ENCODE data around the gene ZNF593OS. TPM values are rescaled to one million over a fixed set of nuclear protein-coding genes. Genes with fewer than 3 reads are reported as not detected.

Gene ZNF593OS
- total and polyA plus RNA-seq, 10 of the 15 experiments (the other 5 are each of a cell fraction or from before 2014, with no cell fraction given): 0.16 to 1.7 (median 0.59) TPM; not detected in 6

GRCh38 chr1:26191739-26192138, 20.1 kb upstream of the ZNF593OS start (continued):
- TF ChIP-seq, protein P1, sequence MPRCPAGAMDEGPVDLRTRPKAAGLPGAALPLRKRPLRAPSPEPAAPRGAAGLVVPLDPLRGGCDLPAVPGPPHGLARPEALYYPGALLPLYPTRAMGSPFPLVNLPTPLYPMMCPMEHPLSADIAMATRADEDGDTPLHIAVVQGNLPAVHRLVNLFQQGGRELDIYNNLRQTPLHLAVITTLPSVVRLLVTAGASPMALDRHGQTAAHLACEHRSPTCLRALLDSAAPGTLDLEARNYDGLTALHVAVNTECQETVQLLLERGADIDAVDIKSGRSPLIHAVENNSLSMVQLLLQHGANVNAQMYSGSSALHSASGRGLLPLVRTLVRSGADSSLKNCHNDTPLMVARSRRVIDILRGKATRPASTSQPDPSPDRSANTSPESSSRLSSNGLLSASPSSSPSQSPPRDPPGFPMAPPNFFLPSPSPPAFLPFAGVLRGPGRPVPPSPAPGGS (IDR thresholded peaks at IDR 0.05; ENCODE audit: borderline replicate concordance, insufficient read depth, low read depth, low read length, poor library complexity, severe bottlenecking): no peak
- TF ChIP-seq FOXK2 (IDR thresholded peaks at IDR 0.05) (no peak), CREM (IDR thresholded peaks at IDR 0.05; ENCODE audit: low read depth) (peak; percentile 32; the same call in 1 of the 2 replicates), FOXM1 (IDR thresholded peaks at IDR 0.05; ENCODE audit: low read depth, low read length) (no peak), EED (IDR thresholded peaks at IDR 0.05; ENCODE audit: low read depth) (peak; percentile 70), CREB1 (IDR thresholded peaks at IDR 0.05; ENCODE audit: low read depth) (peak; percentile 50; the same call in 1 of the 2 replicates), SREBF1 (IDR thresholded peaks at IDR 0.05; ENCODE audit: low read length) (no peak)

DNA sequence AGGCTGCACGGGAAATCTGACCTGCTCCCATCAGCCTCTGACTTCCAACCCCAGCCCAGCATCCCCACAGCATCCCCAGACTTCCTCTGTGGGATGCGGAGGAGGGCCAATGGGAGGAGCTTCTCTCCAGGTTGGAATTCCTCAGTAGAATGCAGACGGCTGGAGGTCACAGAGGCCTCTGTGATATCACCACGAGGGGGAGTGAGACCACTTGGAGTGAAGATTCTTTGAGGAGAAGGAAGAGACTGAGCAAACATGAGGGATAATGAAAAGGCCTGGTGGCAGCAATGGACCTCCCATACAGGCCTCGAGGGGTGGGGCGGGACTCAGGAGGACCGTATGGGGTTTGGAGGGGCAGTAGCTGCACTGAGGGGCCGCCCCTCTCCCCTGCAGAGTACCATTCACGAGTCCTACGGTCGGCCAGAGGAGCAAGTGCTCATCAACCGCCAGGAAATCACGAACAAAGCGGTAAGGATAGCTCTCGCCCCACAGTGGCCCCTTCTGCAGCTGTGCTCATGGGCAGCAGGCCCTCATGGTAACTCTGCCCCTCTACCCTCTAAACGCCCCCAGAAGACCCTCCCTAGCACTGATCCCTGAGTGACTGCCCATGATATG, 18.8 kb upstream of the ZNF593OS start, which contains the start of gene CATSPER4:
TSS of gene CATSPER4 (plus strand) at position 230 of the 615 bp plus-strand sequence. CDS start at position 256, 26 bp downstream.
- intact Hi-C loops (cut with micrococcal nuclease; ENCODE audit: unreplicated experiment): no loop called here
- no TSS peak for BruUV-seq (replicated peaks)
- WGBS (ENCODE audit: insufficient coverage, insufficient replicate concordance, low lambda C conversion rate, missing lambda C conversion rate): 31% methylated on average over 16 of the region's 16 CpGs
- Histone ChIP-seq H2AFZ (ENCODE audit: control insufficient read depth, low read depth, low read length) (no peak within 1 kb of the TSS), H4K20me1 (ENCODE audit: control insufficient read depth, insufficient read depth) (no peaks in the 10 kb centered on the region), H3K36me3 (ENCODE audit: control insufficient read depth in 2 of 2, insufficient read depth in 2 of 2, low read length in 1 of 2) (no peaks in the 10 kb centered on the region), H3K4me1 (ENCODE audit: control insufficient read depth, insufficient read depth, low read length) (no peaks in the 10 kb centered on the region), H3K9me3 (replicated peaks; ENCODE audit: control insufficient read depth, insufficient read depth, low read length) (no peaks in the 10 kb centered on the region), H3K4me3 (no peak within 1 kb of the TSS), H3K4me2 (ENCODE audit: control insufficient read depth, insufficient read depth) (no peak within 1 kb of the TSS), H3K9ac (ENCODE audit: control insufficient read depth, insufficient read depth, low read length) (no peak within 1 kb of the TSS), H3K27ac (ENCODE audit: control insufficient read depth, insufficient read depth) (no peak within 1 kb of the TSS), H3K27me3 (replicated peaks in 1 of 2; ENCODE audit: control insufficient read depth in 2 of 2, insufficient read depth in 2 of 2, low read length in 1 of 2) (no peaks in the 10 kb centered on the region), H3K79me2 (ENCODE audit: control insufficient read depth, insufficient read depth, low read length) (no peaks in the 10 kb centered on the region)
- in situ Hi-C loops (cut with MboI): no loop called here
- ATAC-seq: no peak; the same call in 2 of the 3 replicates
- DNase-seq (ENCODE audit: low read depth, low spot score): no peak
- ChIA-PET RAD21 (ENCODE audit: unreplicated experiment) (no interaction called here), SMC1A (ENCODE audit: uncharacterized antibody, unreplicated experiment) (no interaction called here), POLR2A (no interaction called here), CTCF (interaction anchor here (1.1 to 1.4 kb wide), 4 partner anchors 10 to 45 kb away, joined by 3 read pairs; partner anchors contain the start of gene ZNF593)
- TF ChIP-seq MLLT1 (IDR thresholded peaks at IDR 0.05): no peak
- TF ChIP-seq, protein P2, sequence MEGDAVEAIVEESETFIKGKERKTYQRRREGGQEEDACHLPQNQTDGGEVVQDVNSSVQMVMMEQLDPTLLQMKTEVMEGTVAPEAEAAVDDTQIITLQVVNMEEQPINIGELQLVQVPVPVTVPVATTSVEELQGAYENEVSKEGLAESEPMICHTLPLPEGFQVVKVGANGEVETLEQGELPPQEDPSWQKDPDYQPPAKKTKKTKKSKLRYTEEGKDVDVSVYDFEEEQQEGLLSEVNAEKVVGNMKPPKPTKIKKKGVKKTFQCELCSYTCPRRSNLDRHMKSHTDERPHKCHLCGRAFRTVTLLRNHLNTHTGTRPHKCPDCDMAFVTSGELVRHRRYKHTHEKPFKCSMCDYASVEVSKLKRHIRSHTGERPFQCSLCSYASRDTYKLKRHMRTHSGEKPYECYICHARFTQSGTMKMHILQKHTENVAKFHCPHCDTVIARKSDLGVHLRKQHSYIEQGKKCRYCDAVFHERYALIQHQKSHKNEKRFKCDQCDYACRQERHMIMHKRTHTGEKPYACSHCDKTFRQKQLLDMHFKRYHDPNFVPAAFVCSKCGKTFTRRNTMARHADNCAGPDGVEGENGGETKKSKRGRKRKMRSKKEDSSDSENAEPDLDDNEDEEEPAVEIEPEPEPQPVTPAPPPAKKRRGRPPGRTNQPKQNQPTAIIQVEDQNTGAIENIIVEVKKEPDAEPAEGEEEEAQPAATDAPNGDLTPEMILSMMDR (IDR thresholded peaks at IDR 0.05 in 2 of 3, conservative IDR thresholded peaks at IDR 0.05 in 1 of 3; ENCODE audit: control insufficient read depth in 2 of 3, extremely low read depth in 1 of 3, insufficient read depth in 1 of 3, low read depth in 3 of 3, low read length in 3 of 3): peak in 2 of 3 experiments; percentile 11 to 19; a peak in 1 of 6 replicates
- no peak for FAIRE-seq

Measured in GM12878 (cell line).